GM12878 (cell line): ENCODE data around the gene NAT9. TPM values are rescaled to one million over a fixed set of nuclear protein-coding genes. Genes with fewer than 3 reads are reported as not detected.

ENCODE experiments used
- ATAC-seq: fragments of 200-7000 bp; cut with Tn5 transposase; 3 replicates; pipeline ENCODE4 v1.9.1; 2020; ENCODE audit warnings: mild to moderate bottlenecking, moderate library complexity
- BruUV-seq: library from RNA; stranded (reverse); fragments of 400-500 nt; replicated peaks from 2 replicates; lab custom pipeline; 2021; lab: Mats Ljungman, UMichigan
- CTCF ChIA-PET: fragments of 300-600 bp; sonication (Branson Sonifier 250); formaldehyde crosslinking; extraction: SDS; loops from one replicate; lab custom pipeline; 2021; ENCODE audit warnings: inconsistent platforms; lab: Yijun Ruan, JAX
- POLR2A ChIA-PET: fragments of 350-600 bp; formaldehyde crosslinking; extraction: SDS; loops from one replicate; lab custom pipeline; 2021; ENCODE audit warnings: inconsistent platforms; lab: Charles Lee
- RAD21 ChIA-PET: fragments of 300-600 bp; sonication (Branson Sonifier 250); formaldehyde crosslinking; loops from one replicate; lab custom pipeline; 2023; ENCODE audit warnings: antibody characterized with exemption; ENCODE audit not compliant: unreplicated experiment; lab: Charles Lee
- SMC1A ChIA-PET: fragments of 300-600 bp; sonication (Branson Sonifier 250); formaldehyde crosslinking; loops from one replicate; lab custom pipeline; 2023; ENCODE audit not compliant: unreplicated experiment, uncharacterized antibody; lab: Charles Lee
- DNase-seq: peaks from one replicate; pipeline ENCODE4 v3.0.0-alpha.2; 2011; ENCODE audit warnings: low read depth, low spot score
- FAIRE-seq: peaks from 3 replicates; lab custom pipeline; 2011; peaks lifted over from hg19 to GRCh38; lab: Jason Lieb, UNC
- H2AFZ ChIP-seq: 2 replicates; pipeline ENCODE4 v1.6.0; 2011; ENCODE audit warnings: low read depth, low read length, control low read depth; ENCODE audit not compliant: control insufficient read depth
- H3K27ac ChIP-seq: 2 replicates; pipeline ENCODE4 v1.5.1; 2011; ENCODE audit warnings: control low read depth; ENCODE audit not compliant: control insufficient read depth, insufficient read depth
- H3K27me3 ChIP-seq, 2 experiments: replicated peaks in 1 of 2; 2 replicates each; pipeline versions ENCODE4 v1.6.0 to v1.6.1; 2011; ENCODE audit warnings: low read length in 1 of 2; ENCODE audit not compliant: control insufficient read depth in 2 of 2, insufficient read depth in 2 of 2
- H3K36me3 ChIP-seq, 2 experiments: 2 replicates each; pipeline ENCODE4 v1.5.1; 2011; ENCODE audit warnings: low read length in 1 of 2; ENCODE audit not compliant: control insufficient read depth in 2 of 2, insufficient read depth in 2 of 2
- H3K4me1 ChIP-seq: 2 replicates; pipeline ENCODE4 v1.6.1; 2011; ENCODE audit warnings: mild to moderate bottlenecking, low read length, moderate library complexity, mixed read lengths; ENCODE audit not compliant: control insufficient read depth, insufficient read depth
- H3K4me2 ChIP-seq: 2 replicates; pipeline ENCODE4 v1.6.0; 2011; ENCODE audit warnings: control low read depth; ENCODE audit not compliant: control insufficient read depth, insufficient read depth
- H3K4me3 ChIP-seq: fragments of 200-600 bp; sonication (generic); 2 replicates; pipeline ENCODE4 v1.5.1; 2016
- H3K79me2 ChIP-seq: 2 replicates; pipeline ENCODE4 v1.6.0; 2011; ENCODE audit warnings: low read length; ENCODE audit not compliant: control insufficient read depth, insufficient read depth
- H3K9ac ChIP-seq: 2 replicates; pipeline ENCODE4 v1.8.0; 2011; ENCODE audit warnings: low read length, control low read depth, mixed read lengths; ENCODE audit not compliant: control insufficient read depth, insufficient read depth
- H3K9me3 ChIP-seq: replicated peaks from 3 replicates; pipeline ENCODE4 v1.5.1; 2011; ENCODE audit warnings: mild to moderate bottlenecking, low read length; ENCODE audit not compliant: control insufficient read depth, insufficient read depth
- H4K20me1 ChIP-seq: 2 replicates; pipeline ENCODE4 v1.6.0; 2011; ENCODE audit not compliant: control insufficient read depth, insufficient read depth
- POU2F2 ChIP-seq: IDR thresholded peaks from 3 replicates; pipeline ENCODE4 v1.6.1; 2011; ENCODE audit warnings: low read depth, mild to moderate bottlenecking, low read length, borderline replicate concordance
- PRDM15 ChIP-seq: fragments of 450-650 bp; formaldehyde crosslinking; IDR thresholded peaks from 2 replicates; pipeline ENCODE4 v1.4.0; 2020; ENCODE audit warnings: mild to moderate bottlenecking, moderate library complexity
- WGBS: methylation state at CpG from one replicate; pipeline ENCODE4 v1.1.6; 2016; ENCODE audit warnings: low lambda C conversion rate; ENCODE audit not compliant: insufficient replicate concordance, insufficient coverage; ENCODE audit errors: missing lambda C conversion rate; 5-methylcytosine and 5-hydroxymethylcytosine counted together
- in situ Hi-C: fragments of 300-500 bp; cut with MboI; formaldehyde crosslinking; loops from 9 replicates; pipeline ENCODE4 v1.14.3; 2018; ENCODE audit warnings: mixed read lengths
- intact Hi-C: fragments of 100-400 bp; cut with micrococcal nuclease; formaldehyde crosslinking; loops from one replicate; pipeline ENCODE4 v1.14.2; 2022; ENCODE audit not compliant: unreplicated experiment
- polyA plus RNA-seq, 11 experiments: library from polyadenylated mRNA; depleted of rRNA in 4 of 11; unstranded in 6 of 11; stranded (reverse) in 5 of 11; fragments of >200 nt; fragmentation: Nextera tagmentation in 4 of 11; fragmentation: Illumina TruSeq in 1 of 11; extraction: Ambion mirVana in 4 of 11; extraction: Trizol in 1 of 11; gene quantifications; 1 replicate in 1 of 11; 2 replicates in 10 of 11; pipeline versions ENCODE4 v1.2.1 to v1.2.3, GENCODE V29; 2011 to 2016; ENCODE audit warnings: inconsistent platforms in 2 of 11, missing spikeins in 2 of 11, low read depth in 1 of 11
- total RNA-seq, 4 experiments: library from RNA; depleted of rRNA in 3 of 4; stranded (reverse); fragments of >200 nt in 3 of 4; fragmentation: Illumina TruSeq in 1 of 4; extraction: Trizol in 1 of 4; gene quantifications; 2 replicates each; pipeline versions ENCODE4 v1.2.1 to v1.2.3, GENCODE V29; 2013 to 2021

The NAT9 gene
- total and polyA plus RNA-seq, 10 of the 15 experiments (the other 5 are each of a cell fraction or from before 2014, with no cell fraction given) = 3.5 to 45.3 (median 27.3) TPM

- no peak for FAIRE-seq
- Histone ChIP-seq H3K9ac (no peak overlapping the region), H3K27ac (no peak overlapping the region), H3K9me3 (no peaks in the 10 kb centered on the region), H3K4me2 (no peak overlapping the region), H3K4me1 (peaks cover 24% of the 10 kb centered on the region), H3K4me3 (no peak overlapping the region), H3K36me3 (no peaks in the 10 kb centered on the region; a peak in 2 of 4 replicates), H4K20me1 (no peaks in the 10 kb centered on the region), H3K79me2 (peaks cover 19% of the 10 kb centered on the region), H2AFZ (no peak overlapping the region), H3K27me3 (no peaks in the 10 kb centered on the region)
- in situ Hi-C loops = no loop called here
- ATAC-seq = no peak
- POLR2A ChIA-PET = no interaction called here
- no TSS peak for BruUV-seq
- WGBS = 96% methylated on average over 8 of the region's 8 CpGs
- RAD21 ChIA-PET = interaction anchor here (0.7 to 2.6 kb wide), 3 partner anchors 10 to 1437 kb away, joined by 3 to 11 read pairs (median 4); partner anchors contain the start of gene RAB37
- intact Hi-C loops = no loop called here
- CTCF ChIA-PET = interaction anchor here (0.7 to 4.0 kb wide), 7 partner anchors 8 to 107 kb away, joined by 3 to 26 read pairs (median 5); no protein-coding TSS in a partner anchor
- no peak for DNase-seq
- no peak for TF ChIP-seq POU2F2
- SMC1A ChIA-PET = interaction anchor here (2.4 kb wide), 1 partner anchor 98 kb away, joined by 7 read pairs; no protein-coding TSS in a partner anchor
These were observed 20.6 kb downstream of the NAT9 start for GRCh38 chr17:74755533-74755932.

GRCh38 chr17:74754832-74755231 lies 21.3 kb downstream of the NAT9 start:
- 94% methylated on average over 3 of the region's 3 CpGs for WGBS
- Histone ChIP-seq H2AFZ (no peak overlapping the region), H3K9ac (no peak overlapping the region), H3K4me1 (peaks cover 21% of the 10 kb centered on the region), H3K4me3 (no peak overlapping the region), H3K9me3 (no peaks in the 10 kb centered on the region), H3K79me2 (peaks cover 24% of the 10 kb centered on the region), H3K27ac (no peak overlapping the region)
- SMC1A ChIA-PET = interaction anchor here (1.0 to 2.4 kb wide), 2 partner anchors 20 to 97 kb away, joined by 3 to 7 read pairs; no protein-coding TSS in a partner anchor
- in situ Hi-C loops = no loop called here
- POLR2A ChIA-PET = interaction anchor here (0.8 to 1.5 kb wide), 2 partner anchors 9 to 21 kb away, joined by 3 to 5 read pairs; partner anchors contain the start of gene NAT9
- CTCF ChIA-PET = interaction anchor here (0.6 to 4.0 kb wide), 8 partner anchors 9 to 181 kb away, joined by 3 to 26 read pairs (median 5); no protein-coding TSS in a partner anchor
- no peak for TF ChIP-seq PRDM15 (CRISPR knock-in tag)
- TF ChIP-seq, all 136 proteins: peak for 0
- H3K27me3 ChIP-seq = no peaks in the 10 kb centered on the region
- H3K36me3 ChIP-seq = no peaks in the 10 kb centered on the region; a peak in 2 of 4 replicates
- no peaks in the 10 kb centered on the region for H4K20me1 ChIP-seq
- 0 out of 2 replicates have a peak overlapping the region, but pooled peaks have one; percentile 18 for H3K4me2 ChIP-seq
- intact Hi-C loops = no loop called here
- FAIRE-seq = no peak
- BruUV-seq = no TSS peak
- RAD21 ChIA-PET = interaction anchor here (0.7 to 2.6 kb wide), 3 partner anchors 10 to 234 kb away, joined by 4 to 11 read pairs (median 5); partner anchors contain the start of gene RAB37
- no peak for ATAC-seq
- no peak for DNase-seq
